ENCODE measurements around the gene HPSE.

DNA sequence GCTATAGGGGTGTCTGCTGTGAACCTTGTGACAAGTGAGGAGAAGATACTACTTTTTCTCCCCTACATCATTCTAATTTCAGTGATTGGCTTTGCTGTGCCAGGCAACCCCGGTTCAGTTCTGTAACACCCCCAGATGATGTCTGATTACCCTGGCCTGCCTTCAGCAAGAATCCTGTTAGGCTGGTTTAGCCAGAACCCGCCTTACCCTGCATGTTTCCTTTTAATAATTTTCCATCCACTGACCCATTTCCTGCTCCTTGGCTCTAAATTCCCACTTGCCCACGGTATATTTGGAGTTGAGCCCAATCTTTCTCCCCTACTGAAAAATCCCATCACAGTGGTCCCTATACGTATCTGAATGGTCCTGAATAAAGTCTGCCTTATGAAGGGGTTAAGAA is 46.5 kb upstream of the HPSE start:
- TF ChIP-seq POLR2A (IDR thresholded peaks at IDR 0.05), result no peak
- TF ChIP-seq, protein P1, sequence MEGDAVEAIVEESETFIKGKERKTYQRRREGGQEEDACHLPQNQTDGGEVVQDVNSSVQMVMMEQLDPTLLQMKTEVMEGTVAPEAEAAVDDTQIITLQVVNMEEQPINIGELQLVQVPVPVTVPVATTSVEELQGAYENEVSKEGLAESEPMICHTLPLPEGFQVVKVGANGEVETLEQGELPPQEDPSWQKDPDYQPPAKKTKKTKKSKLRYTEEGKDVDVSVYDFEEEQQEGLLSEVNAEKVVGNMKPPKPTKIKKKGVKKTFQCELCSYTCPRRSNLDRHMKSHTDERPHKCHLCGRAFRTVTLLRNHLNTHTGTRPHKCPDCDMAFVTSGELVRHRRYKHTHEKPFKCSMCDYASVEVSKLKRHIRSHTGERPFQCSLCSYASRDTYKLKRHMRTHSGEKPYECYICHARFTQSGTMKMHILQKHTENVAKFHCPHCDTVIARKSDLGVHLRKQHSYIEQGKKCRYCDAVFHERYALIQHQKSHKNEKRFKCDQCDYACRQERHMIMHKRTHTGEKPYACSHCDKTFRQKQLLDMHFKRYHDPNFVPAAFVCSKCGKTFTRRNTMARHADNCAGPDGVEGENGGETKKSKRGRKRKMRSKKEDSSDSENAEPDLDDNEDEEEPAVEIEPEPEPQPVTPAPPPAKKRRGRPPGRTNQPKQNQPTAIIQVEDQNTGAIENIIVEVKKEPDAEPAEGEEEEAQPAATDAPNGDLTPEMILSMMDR (IDR thresholded peaks at IDR 0.05), result no peak

Measured in body of pancreas (tissue), 4 donors.